Thoracic aorta (tissue), 2 donors: Measurements from ENCODE around the gene KDM6B. TPM values are rescaled to one million over a fixed set of nuclear protein-coding genes. Genes with fewer than 3 reads are reported as not detected.

ENCODE experiments used
- ATAC-seq: fragments of 150-250 bp; one replicate; pipeline ENCODE4 v1.8.0; 2017; ENCODE audit warnings: low read depth; ENCODE audit not compliant: insufficient number of reproducible peaks, low FRiP score
- DNase-seq: peaks from one replicate; pipeline ENCODE4 v3.0.0-alpha.2; 2020; ENCODE audit warnings: low spot score
- H3K27ac ChIP-seq, 2 donors: fragments of 200-600 bp; sonication (generic); 1 replicate in 1 of 2; 2 replicates in 1 of 2; pipeline ENCODE4 v1.5.1; 2016; ENCODE audit warnings: mild to moderate bottlenecking in 2 of 2, moderate library complexity in 2 of 2
- H3K27me3 ChIP-seq: fragments of 200-600 bp; sonication (generic); replicated peaks from 2 replicates; pipeline ENCODE4 v1.6.0; 2016; ENCODE audit warnings: mild to moderate bottlenecking; ENCODE audit not compliant: insufficient read depth
- H3K36me3 ChIP-seq: fragments of 200-600 bp; sonication (generic); one replicate; pipeline ENCODE4 v1.5.1; 2016
- H3K4me1 ChIP-seq, 2 donors: fragments of 200-600 bp; sonication (generic); 1 replicate in 1 of 2; 2 replicates in 1 of 2; pipeline versions ENCODE4 v1.5.1 to v1.6.0; 2016; ENCODE audit warnings: low read depth in 2 of 2, mild to moderate bottlenecking in 1 of 2; ENCODE audit not compliant: control insufficient read depth in 1 of 2
- H3K4me3 ChIP-seq: fragments of 200-600 bp; sonication (generic); 2 replicates; pipeline ENCODE4 v1.5.1; 2016; ENCODE audit warnings: mild to moderate bottlenecking
- H3K9me3 ChIP-seq: fragments of 200-600 bp; sonication (generic); 2 replicates; pipeline ENCODE4 v1.5.1; 2016
- total RNA-seq, 2 donors: library from RNA; depleted of rRNA; stranded (reverse); fragments of >200 nt; gene quantifications; one replicate each; pipeline versions ENCODE4 v1.1.0 to v1.2.3, GENCODE V29; 2016
- TF ChIP-seq, protein P1 (sequence below): fragments of 200-600 bp; sonication (generic); IDR thresholded peaks from one replicate; pipeline ENCODE4 v1.5.1; 2019; ENCODE audit warnings: antibody characterized with exemption

KDM6B gene
- total RNA-seq, 2 donors from 2014 or later = 9.5 to 35.8 TPM

DNA sequence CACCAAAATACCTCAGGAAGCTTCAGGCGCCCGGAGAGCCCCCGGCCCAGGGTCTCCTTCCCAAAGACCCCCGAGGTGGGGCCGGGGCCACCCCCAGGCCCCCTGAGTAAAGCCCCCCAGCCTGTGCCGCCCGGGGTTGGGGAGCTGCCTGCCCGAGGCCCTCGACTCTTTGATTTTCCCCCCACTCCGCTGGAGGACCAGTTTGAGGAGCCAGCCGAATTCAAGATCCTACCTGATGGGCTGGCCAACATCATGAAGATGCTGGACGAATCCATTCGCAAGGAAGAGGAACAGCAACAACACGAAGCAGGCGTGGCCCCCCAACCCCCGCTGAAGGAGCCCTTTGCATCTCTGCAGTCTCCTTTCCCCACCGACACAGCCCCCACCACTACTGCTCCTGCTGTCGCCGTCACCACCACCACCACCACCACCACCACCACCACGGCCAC lies 14.1 kb downstream of the KDM6B start:
- no peak for DNase-seq
- Histone ChIP-seq H3K36me3 (peaks cover 49% of the 10 kb centered on the region), H3K27me3 (no peaks in the 10 kb centered on the region), H3K4me1 (peaks cover 7 to 18% of the 10 kb centered on the region in 2 donors), H3K4me3 (no peak overlapping the region), H3K27ac (no peak overlapping the region), H3K9me3 (no peaks in the 10 kb centered on the region)
- no peak for ATAC-seq
- TF ChIP-seq, protein P1, sequence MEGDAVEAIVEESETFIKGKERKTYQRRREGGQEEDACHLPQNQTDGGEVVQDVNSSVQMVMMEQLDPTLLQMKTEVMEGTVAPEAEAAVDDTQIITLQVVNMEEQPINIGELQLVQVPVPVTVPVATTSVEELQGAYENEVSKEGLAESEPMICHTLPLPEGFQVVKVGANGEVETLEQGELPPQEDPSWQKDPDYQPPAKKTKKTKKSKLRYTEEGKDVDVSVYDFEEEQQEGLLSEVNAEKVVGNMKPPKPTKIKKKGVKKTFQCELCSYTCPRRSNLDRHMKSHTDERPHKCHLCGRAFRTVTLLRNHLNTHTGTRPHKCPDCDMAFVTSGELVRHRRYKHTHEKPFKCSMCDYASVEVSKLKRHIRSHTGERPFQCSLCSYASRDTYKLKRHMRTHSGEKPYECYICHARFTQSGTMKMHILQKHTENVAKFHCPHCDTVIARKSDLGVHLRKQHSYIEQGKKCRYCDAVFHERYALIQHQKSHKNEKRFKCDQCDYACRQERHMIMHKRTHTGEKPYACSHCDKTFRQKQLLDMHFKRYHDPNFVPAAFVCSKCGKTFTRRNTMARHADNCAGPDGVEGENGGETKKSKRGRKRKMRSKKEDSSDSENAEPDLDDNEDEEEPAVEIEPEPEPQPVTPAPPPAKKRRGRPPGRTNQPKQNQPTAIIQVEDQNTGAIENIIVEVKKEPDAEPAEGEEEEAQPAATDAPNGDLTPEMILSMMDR = no peak

DNA sequence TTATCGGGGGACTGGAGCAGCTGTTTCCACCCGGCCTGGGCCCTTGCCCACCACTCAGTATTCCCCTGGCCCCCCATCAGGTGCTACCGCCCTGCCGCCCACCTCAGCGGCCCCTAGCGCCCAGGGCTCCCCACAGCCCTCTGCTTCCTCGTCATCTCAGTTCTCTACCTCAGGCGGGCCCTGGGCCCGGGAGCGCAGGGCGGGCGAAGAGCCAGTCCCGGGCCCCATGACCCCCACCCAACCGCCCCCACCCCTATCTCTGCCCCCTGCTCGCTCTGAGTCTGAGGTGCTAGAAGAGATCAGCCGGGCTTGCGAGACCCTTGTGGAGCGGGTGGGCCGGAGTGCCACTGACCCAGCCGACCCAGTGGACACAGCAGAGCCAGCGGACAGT lies 14.7 kb downstream of the KDM6B start:
- no peak for ATAC-seq
- DNase-seq = no peak
- no peak overlapping the region for H3K27ac ChIP-seq
- peaks cover 49% of the 10 kb centered on the region for H3K36me3 ChIP-seq
- H3K27me3 ChIP-seq = no peaks in the 10 kb centered on the region
- H3K4me3 ChIP-seq = no peak overlapping the region
- no peaks in the 10 kb centered on the region for H3K9me3 ChIP-seq
- TF ChIP-seq, protein P1 = no peak
- H3K4me1 ChIP-seq = peaks cover 7 to 18% of the 10 kb centered on the region in 2 donors

DNA sequence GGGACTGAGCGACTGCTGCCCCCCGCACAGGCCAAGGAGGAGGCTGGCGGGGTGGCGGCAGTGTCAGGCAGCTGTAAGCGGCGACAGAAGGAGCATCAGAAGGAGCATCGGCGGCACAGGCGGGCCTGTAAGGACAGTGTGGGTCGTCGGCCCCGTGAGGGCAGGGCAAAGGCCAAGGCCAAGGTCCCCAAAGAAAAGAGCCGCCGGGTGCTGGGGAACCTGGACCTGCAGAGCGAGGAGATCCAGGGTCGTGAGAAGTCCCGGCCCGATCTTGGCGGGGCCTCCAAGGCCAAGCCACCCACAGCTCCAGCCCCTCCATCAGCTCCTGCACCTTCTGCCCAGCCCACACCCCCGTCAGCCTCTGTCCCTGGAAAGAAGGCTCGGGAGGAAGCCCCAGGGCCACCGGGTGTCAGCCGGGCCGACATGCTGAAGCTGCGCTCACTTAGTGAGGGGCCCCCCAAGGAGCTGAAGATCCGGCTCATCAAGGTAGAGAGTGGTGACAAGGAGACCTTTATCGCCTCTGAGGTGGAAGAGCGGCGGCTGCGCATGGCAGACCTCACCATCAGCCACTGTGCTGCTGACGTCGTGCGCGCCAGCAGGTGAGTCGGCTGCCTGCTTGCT lies 15.2 kb downstream of the KDM6B start:
- peaks cover 49% of the 10 kb centered on the region for H3K36me3 ChIP-seq
- DNase-seq (no peak), ATAC-seq (no peak)
- H3K4me1 ChIP-seq = peaks cover 7 to 18% of the 10 kb centered on the region in 2 donors
- no peak overlapping the region for H3K4me3 ChIP-seq
- TF ChIP-seq, protein P1 = no peak
- H3K27ac ChIP-seq = no peak overlapping the region
- no peaks in the 10 kb centered on the region for H3K27me3 ChIP-seq
- H3K9me3 ChIP-seq = no peaks in the 10 kb centered on the region

DNA sequence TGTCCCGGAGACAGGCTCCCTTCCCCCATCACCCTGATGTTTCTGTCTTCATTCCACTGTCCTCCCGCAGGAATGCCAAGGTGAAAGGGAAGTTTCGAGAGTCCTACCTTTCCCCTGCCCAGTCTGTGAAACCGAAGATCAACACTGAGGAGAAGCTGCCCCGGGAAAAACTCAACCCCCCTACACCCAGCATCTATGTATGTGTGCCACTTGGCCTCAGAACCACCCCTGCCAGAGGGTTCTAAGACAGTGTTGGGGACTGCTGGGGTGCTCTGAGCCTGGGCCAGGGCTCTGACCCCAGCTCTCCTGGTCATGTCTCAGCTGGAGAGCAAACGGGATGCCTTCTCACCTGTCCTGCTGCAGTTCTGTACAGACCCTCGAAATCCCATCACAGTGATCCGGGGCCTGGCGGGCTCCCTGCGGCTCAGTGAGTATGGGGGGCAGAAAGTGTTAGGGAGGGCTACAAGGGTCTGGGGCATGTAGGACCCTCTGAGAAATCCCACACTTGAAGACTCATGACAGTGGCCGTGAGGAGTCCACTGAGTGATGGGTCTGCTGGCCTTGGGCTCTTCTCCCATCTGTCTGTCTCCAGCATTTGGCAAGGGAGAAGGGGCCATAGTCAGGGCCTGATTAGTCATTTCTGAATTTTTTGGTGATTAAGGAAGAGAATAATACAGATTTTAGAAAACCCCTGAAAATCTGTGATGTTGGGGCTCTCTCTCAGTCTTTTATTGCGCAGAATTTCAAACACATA lies 15.9 kb downstream of the KDM6B start:
- DNase-seq = no peak
- no peaks in the 10 kb centered on the region for H3K27me3 ChIP-seq
- ATAC-seq = no peak
- H3K9me3 ChIP-seq = no peaks in the 10 kb centered on the region
- TF ChIP-seq, protein P1 = no peak
- H3K4me3 ChIP-seq = no peak overlapping the region
- H3K4me1 ChIP-seq = peaks cover 7 to 17% of the 10 kb centered on the region in 2 donors
- peaks cover 49% of the 10 kb centered on the region for H3K36me3 ChIP-seq
- no peak overlapping the region for H3K27ac ChIP-seq

DNA sequence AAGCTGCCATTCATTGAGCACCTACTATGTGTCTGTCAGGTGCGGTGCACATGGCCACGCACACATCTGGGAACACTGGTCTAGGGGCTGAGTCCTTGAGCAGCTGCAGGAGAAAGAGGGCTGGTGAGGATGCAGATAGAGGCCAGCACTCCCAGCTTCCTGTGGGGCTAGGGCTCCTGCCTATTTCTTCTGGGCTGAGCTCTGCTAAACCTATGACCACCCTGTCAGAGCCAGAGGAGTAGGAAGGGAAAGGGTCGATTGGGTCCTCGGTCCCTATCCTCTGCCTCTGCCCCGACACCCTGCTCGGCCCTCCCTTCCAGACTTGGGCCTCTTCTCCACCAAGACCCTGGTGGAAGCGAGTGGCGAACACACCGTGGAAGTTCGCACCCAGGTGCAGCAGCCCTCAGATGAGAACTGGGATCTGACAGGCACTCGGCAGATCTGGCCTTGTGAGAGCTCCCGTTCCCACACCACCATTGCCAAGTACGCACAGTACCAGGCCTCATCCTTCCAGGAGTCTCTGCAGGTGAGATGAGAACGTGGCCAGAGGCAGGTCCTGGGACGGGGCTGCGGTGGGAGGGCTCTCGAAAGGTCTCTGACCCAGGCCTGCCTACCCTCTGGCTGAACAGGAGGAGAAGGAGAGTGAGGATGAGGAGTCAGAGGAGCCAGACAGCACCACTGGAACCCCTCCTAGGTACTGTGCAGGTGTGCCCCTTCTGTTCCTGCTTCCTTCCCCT lies 16.9 kb downstream of the KDM6B start:
- TF ChIP-seq, protein P1 = no peak

More for the DNA sequence above, 16.9 kb downstream of the KDM6B start:
- no peak overlapping the region for H3K4me3 ChIP-seq
- ATAC-seq (no peak), DNase-seq (no peak)
- H3K27ac ChIP-seq = no peak overlapping the region
- H3K27me3 ChIP-seq = no peaks in the 10 kb centered on the region
- no peaks in the 10 kb centered on the region for H3K9me3 ChIP-seq
- peaks cover 49% of the 10 kb centered on the region for H3K36me3 ChIP-seq
- H3K4me1 ChIP-seq = peaks cover 8 to 18% of the 10 kb centered on the region in 2 donors
